Glutamatergic neuron (in vitro differentiated cells): ENCODE measurements around the gene FADS2. TPM values are rescaled to one million over a fixed set of nuclear protein-coding genes. Genes with fewer than 3 reads are reported as not detected.
A peak's percentile ranks its signal among the peaks of the same experiment; 100 is the strongest.

Source experiments
- DNase-seq: peaks from one replicate; pipeline ENCODE4 v3.0.0; 2022
- H3K27ac Mint-ChIP-seq: one replicate; pipeline ENCODE4 v1.8.0; 2020; ENCODE audit warnings: mild to moderate bottlenecking, mixed read lengths, inconsistent platforms; ENCODE audit not compliant: unreplicated experiment
- H3K27me3 Mint-ChIP-seq: one replicate; pipeline ENCODE4 v1.8.0; 2020; ENCODE audit warnings: mild to moderate bottlenecking, moderate library complexity, mixed read lengths, inconsistent platforms; ENCODE audit not compliant: unreplicated experiment
- H3K36me3 Mint-ChIP-seq: one replicate; pipeline ENCODE4 v1.8.0; 2020; ENCODE audit warnings: mild to moderate bottlenecking, mixed read lengths, inconsistent platforms; ENCODE audit not compliant: unreplicated experiment
- H3K4me1 Mint-ChIP-seq: one replicate; pipeline ENCODE4 v1.8.0; 2020; ENCODE audit warnings: mild to moderate bottlenecking, low read depth, mixed read lengths, inconsistent platforms; ENCODE audit not compliant: unreplicated experiment
- H3K4me3 Mint-ChIP-seq: one replicate; pipeline ENCODE4 v1.8.0; 2020; ENCODE audit warnings: mild to moderate bottlenecking, mixed read lengths, inconsistent platforms; ENCODE audit not compliant: unreplicated experiment
- H3K9me3 Mint-ChIP-seq: one replicate; pipeline ENCODE4 v1.8.0; 2020; ENCODE audit warnings: mild to moderate bottlenecking, moderate library complexity, mixed read lengths, inconsistent platforms; ENCODE audit not compliant: unreplicated experiment
- CTCF ChIP-seq: fragments of 200-600 bp; sonication (generic); IDR thresholded peaks from one replicate; pipeline ENCODE4 v1.5.0; 2021; ENCODE audit not compliant: partially characterized antibody, unreplicated experiment
- total RNA-seq: library from RNA; stranded (reverse); fragmentation: NEBNext Ultra II Directional; extraction: Animal tissue kit (Norgen Biotek cat#: 25700); gene quantifications from one replicate; pipeline ENCODE4 v1.2.1, GENCODE V29; 2021; ENCODE audit not compliant: unreplicated experiment

The FADS2 gene
- total RNA-seq, 1 donor from 2014 or later, result 701 TPM

- Mint-ChIP-seq H3K27me3 (peaks cover 12% of the 10 kb centered on the region), H3K9me3 (peaks cover 7% of the 10 kb centered on the region), H3K27ac (no peak overlapping the region), H3K4me1 (no peaks in the 10 kb centered on the region), H3K36me3 (peaks cover 4% of the 10 kb centered on the region), H3K4me3 (no peak overlapping the region)
- no peak for TF ChIP-seq CTCF
- no peak for DNase-seq
Observed at GRCh38 chr11:61862714-61863547, 34.8 kb downstream of the FADS2 start.

GRCh38 chr11:61863548-61864081 lies 35.5 kb downstream of the FADS2 start:
- Mint-ChIP-seq H3K27ac (no peak overlapping the region), H3K9me3 (peaks cover 4% of the 10 kb centered on the region), H3K4me1 (no peaks in the 10 kb centered on the region), H3K27me3 (peaks cover 12% of the 10 kb centered on the region), H3K4me3 (no peak overlapping the region), H3K36me3 (peaks cover 4% of the 10 kb centered on the region)
- no peak for DNase-seq
- no peak for TF ChIP-seq CTCF

- H3K4me1 Mint-ChIP-seq, result peaks cover 6% of the 10 kb centered on the region
- peaks cover 10% of the 10 kb centered on the region for H3K27me3 Mint-ChIP-seq
- peaks cover 6% of the 10 kb centered on the region for H3K9me3 Mint-ChIP-seq
- H3K4me3 Mint-ChIP-seq, result no peak overlapping the region
- no peak for TF ChIP-seq CTCF
- H3K27ac Mint-ChIP-seq, result peak overlapping the region; percentile 70
- H3K36me3 Mint-ChIP-seq, result no peaks in the 10 kb centered on the region
- DNase-seq, result no peak
Observed at GRCh38 chr11:61864814-61865775, 37.0 kb downstream of the FADS2 start.

- Mint-ChIP-seq H3K9me3 (peaks cover 6% of the 10 kb centered on the region), H3K27ac (no peak overlapping the region), H3K27me3 (peaks cover 14% of the 10 kb centered on the region), H3K36me3 (no peaks in the 10 kb centered on the region), H3K4me1 (peaks cover 14% of the 10 kb centered on the region), H3K4me3 (no peak overlapping the region)
- no peak for TF ChIP-seq CTCF
- no peak for DNase-seq
Observed at GRCh38 chr11:61866231-61866957, 38.3 kb downstream of the FADS2 start.
